H1 (cell line): Measurements from ENCODE around the gene FCRL5. TPM values are rescaled to one million over a fixed set of nuclear protein-coding genes. Genes with fewer than 3 reads are reported as not detected.

Source experiments
- BRCA1 ChIP-seq: IDR thresholded peaks from 2 replicates; pipeline ENCODE4 v1.6.1; 2012; ENCODE audit warnings: low read depth, low read length, improper control_type of control experiment
- CBX5 ChIP-seq: fragments of 300-800, 300-1000 bp; sonication (generic); IDR thresholded peaks from 2 replicates; pipeline ENCODE4 v1.7.1; 2016; ENCODE audit warnings: antibody characterized with exemption, low read length, low read depth
- CBX8 ChIP-seq: fragments of 300-800, 300-1000 bp; sonication (generic); IDR thresholded peaks from 2 replicates; pipeline ENCODE4 v1.7.1; 2016; ENCODE audit warnings: low read depth, low read length, borderline replicate concordance
- CEBPB ChIP-seq: IDR thresholded peaks from 2 replicates; pipeline ENCODE4 v1.6.1; 2012; ENCODE audit warnings: low read depth, low read length
- NANOG ChIP-seq: IDR thresholded peaks from 2 replicates; pipeline ENCODE4 v1.6.1; 2011; ENCODE audit warnings: low read length, low read depth, mild to moderate bottlenecking, inconsistent platforms; ENCODE audit not compliant: insufficient read depth, poor library complexity, severe bottlenecking
- POLR2A ChIP-seq, 2 experiments: IDR thresholded peaks; 1 replicate in 1 of 2; 2 replicates in 1 of 2; pipeline ENCODE4 v1.6.1; 2011; ENCODE audit warnings: low read depth in 2 of 2, low read length in 2 of 2, mild to moderate bottlenecking in 2 of 2; ENCODE audit errors: control extremely low read depth in 1 of 2
- SAP30 ChIP-seq: fragments of 300-600 bp; sonication (generic); IDR thresholded peaks from 2 replicates; pipeline ENCODE4 v1.7.1; 2012; ENCODE audit warnings: low read length, moderate library complexity, mild to moderate bottlenecking, inconsistent platforms; ENCODE audit not compliant: insufficient read depth, insufficient replicate concordance
- SIN3A ChIP-seq, 2 experiments: IDR thresholded peaks in 1 of 2; conservative IDR thresholded peaks in 1 of 2; 2 replicates each; pipeline ENCODE4 v1.6.1; 2011 to 2012; ENCODE audit warnings: low read length in 2 of 2, improper control_type of control experiment in 1 of 2, low read depth in 1 of 2, mild to moderate bottlenecking in 1 of 2
- SP1 ChIP-seq: IDR thresholded peaks from 2 replicates; pipeline ENCODE4 v1.6.1; 2011; ENCODE audit warnings: low read depth, low read length
- polyA plus RNA-seq, 7 experiments: library from polyadenylated mRNA; depleted of rRNA in 3 of 7; stranded (reverse) in 5 of 7; unstranded in 2 of 7; fragments of >200 nt in 5 of 7; fragments of 200-250 nt in 2 of 7; gene quantifications; 1 replicate in 5 of 7; 2 replicates in 1 of 7; 4 replicates in 1 of 7; pipeline versions ENCODE4 v1.2.1 to v1.2.3, GENCODE V29; 2011 to 2013; ENCODE audit warnings: missing spikeins in 2 of 7, mixed read lengths in 2 of 7
- total RNA-seq: library from RNA; stranded (reverse); fragmentation: NEBNext Ultra II Directional; extraction: Animal tissue kit (Norgen Biotek cat#: 25700); gene quantifications from 2 replicates; pipeline ENCODE4 v1.2.1, GENCODE V29; 2021

Gene FCRL5
- total and polyA plus RNA-seq, 2 of the 8 experiments (the other 6 are each of a cell fraction or from before 2014, with no cell fraction given): 1.0 to 2.6 TPM

DNA sequence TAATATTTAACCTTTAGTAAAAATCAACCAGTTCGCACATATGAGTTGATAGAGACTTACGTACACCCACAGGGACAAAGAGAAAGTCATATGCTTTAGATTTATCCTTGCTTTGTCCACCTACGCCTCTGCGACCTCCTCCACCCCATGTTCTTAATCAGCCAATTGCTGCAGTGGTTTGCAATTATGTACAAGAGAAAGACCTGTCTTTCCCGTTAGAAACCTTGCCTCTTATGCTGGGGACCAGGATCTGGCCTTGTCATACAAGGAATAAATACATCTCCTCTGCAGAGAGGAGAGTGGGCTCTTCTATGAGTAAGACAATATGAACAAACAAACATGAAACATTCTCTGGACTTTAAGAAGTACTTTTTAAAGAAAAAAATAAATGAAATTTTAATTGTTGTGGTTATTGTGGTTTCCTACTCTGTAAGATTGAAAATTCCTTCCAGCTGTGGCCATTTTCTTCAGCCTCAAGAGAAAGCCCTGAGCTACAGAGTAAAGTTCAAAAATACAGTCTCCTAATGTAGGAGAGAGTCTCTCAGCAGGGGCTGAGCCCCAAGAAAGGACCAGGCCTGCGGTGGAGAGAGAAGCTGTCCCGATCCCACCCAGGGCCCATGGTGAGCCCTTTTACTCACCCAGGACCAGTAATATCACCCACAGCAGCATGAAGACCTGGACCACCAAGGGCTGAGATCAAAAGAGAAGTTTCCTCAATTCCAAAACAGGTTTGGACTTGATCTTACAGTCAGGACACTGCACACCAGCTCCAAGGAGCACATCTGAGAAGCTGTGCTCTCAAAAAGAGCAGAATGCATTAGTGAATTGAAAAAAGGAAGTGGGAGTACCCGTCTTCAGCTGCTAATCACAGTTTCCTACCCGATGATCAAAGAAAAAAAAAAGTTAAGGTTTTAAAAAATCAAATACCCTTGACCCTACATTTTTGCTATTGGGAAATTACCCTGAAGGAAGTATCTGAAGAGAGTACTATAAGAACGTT lies at the start of gene FCRL5 (continued):
- TF ChIP-seq CBX8: no peak
- TF ChIP-seq CBX5: no peak
- TF ChIP-seq SAP30: no peak
- no peak for TF ChIP-seq SP1
- TF ChIP-seq POLR2A (IDR thresholded peaks at IDR 0.05; ENCODE audit: control extremely low read depth in 1 of 2, low read depth in 2 of 2, low read length in 2 of 2): no peak
- no peak for TF ChIP-seq SIN3A (conservative IDR thresholded peaks at IDR 0.05 in 1 of 2, IDR thresholded peaks at IDR 0.05 in 1 of 2; ENCODE audit: low read depth in 1 of 2, low read length in 2 of 2)
- TF ChIP-seq BRCA1: no peak
- no peak for TF ChIP-seq CEBPB
- TF ChIP-seq NANOG: no peak
